Measurements from ENCODE around the gene MVB12A. TPM values are rescaled to one million over a fixed set of nuclear protein-coding genes. Genes with fewer than 3 reads are reported as not detected.

Gene MVB12A
- total and polyA plus RNA-seq, 2 of the 4 experiments (the other 2 are of a cell fraction) = 13.8 to 43.9 TPM

DNA sequence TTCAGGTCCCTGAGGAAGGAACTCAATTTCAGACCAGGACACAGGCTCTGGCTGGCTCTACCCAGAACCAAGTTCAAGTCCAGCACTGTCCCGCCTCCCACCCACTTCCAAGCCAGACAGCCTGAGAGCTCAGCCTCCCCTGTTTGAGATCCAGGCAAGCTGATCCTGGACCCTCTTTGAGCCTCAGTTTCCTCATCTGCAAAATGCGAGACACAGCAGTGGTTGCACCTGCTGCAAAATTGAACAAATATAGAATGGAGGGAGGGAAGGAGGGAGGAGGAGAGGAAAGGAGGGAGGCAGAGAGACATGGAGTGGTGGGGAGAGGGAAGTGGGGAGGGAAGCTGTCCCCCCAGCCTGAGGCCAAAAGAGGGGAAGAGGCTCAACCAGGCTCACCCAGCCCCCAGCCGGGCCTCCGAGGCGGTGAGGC, 27.9 kb downstream of the MVB12A start:
- Histone ChIP-seq H3K9me3 (ENCODE audit: control insufficient read depth, insufficient read depth, low read length) (no peaks in the 10 kb centered on the region), H2BK15ac (ENCODE audit: low read depth, low read length) (no peak overlapping the region), H3K79me1 (ENCODE audit: low read depth in 1 of 2, low read length in 2 of 2) (no peaks in the 10 kb centered on the region), H3K4ac (ENCODE audit: low read depth, low read length) (no peak overlapping the region), H4K91ac (ENCODE audit: insufficient read depth, low read depth, low read length) (no peak overlapping the region), H4K20me1 (ENCODE audit: insufficient read depth, low read length) (no peaks in the 10 kb centered on the region; the same call in 1 of the 2 replicates), H2AK9ac (replicated peaks; ENCODE audit: low read depth, low read length, poor library complexity) (peak overlapping the region; percentile 55), H3K9ac (ENCODE audit: low read depth, low read length) (no peak overlapping the region), H3K4me3 (ENCODE audit: insufficient read depth, low read depth, low read length) (peak overlapping the region; percentile 30; the same call in 1 of the 2 replicates), H2BK5ac (ENCODE audit: low read depth, low read length, poor library complexity, severe bottlenecking) (no peak overlapping the region), H2AK5ac (ENCODE audit: low read depth, low read length) (no peak overlapping the region), H3K14ac (replicated peaks; ENCODE audit: low read depth, low read length) (no peak overlapping the region), H4K5ac (ENCODE audit: low read depth, low read length) (no peak overlapping the region), H3K18ac (ENCODE audit: low read depth, low read length) (no peak overlapping the region), H4K8ac (ENCODE audit: low read depth in 2 of 2, low read length in 2 of 2) (no peak overlapping the region), H3K36me3 (ENCODE audit: control insufficient read depth, insufficient read depth, low read length) (no peaks in the 10 kb centered on the region), H3K27me3 (ENCODE audit: control insufficient read depth, insufficient read depth, low read length) (peaks cover 12% of the 10 kb centered on the region), H2BK20ac (ENCODE audit: low read depth, low read length) (no peak overlapping the region), H3K4me2 (ENCODE audit: low read depth, low read length) (peak overlapping the region; percentile 17; the same call in 1 of the 2 replicates), H2BK120ac (ENCODE audit: low read depth, low read length) (no peak overlapping the region), H3K9me1 (ENCODE audit: insufficient read depth, low read length) (no peaks in the 10 kb centered on the region), H3K56ac (ENCODE audit: extremely low read depth, insufficient read depth, low read length) (no peak overlapping the region), H3K4me1 (ENCODE audit: control insufficient read depth, insufficient read depth, low read length) (no peaks in the 10 kb centered on the region), H3K27ac (ENCODE audit: insufficient read depth, low read length) (no peak overlapping the region), H3K23ac (ENCODE audit: low read depth, low read length) (no peak overlapping the region), H2AFZ (replicated peaks; ENCODE audit: low read length, poor library complexity) (peak overlapping the region; percentile 80)
- dilution Hi-C loops (cut with HindIII; ENCODE audit: low sequenced_read_pairs, unreplicated experiment) (no loop called here), intact Hi-C loops (cut with micrococcal nuclease) (no loop called here), in situ Hi-C loops (cut with MboI; ENCODE audit: low sequenced_read_pairs) (no loop called here)
- ChIA-PET POLR2A (ENCODE audit: unreplicated experiment) (no interaction called here), CTCF (interaction anchor here (0.7 kb wide), 1 partner anchor 19 kb away, joined by 3 read pairs; no protein-coding TSS in a partner anchor)
- BruUV-seq (replicated peaks) = no TSS peak
- TF ChIP-seq USF2 (IDR thresholded peaks at IDR 0.05; ENCODE audit: low read depth, low read length) (no peak), BHLHE40 (IDR thresholded peaks at IDR 0.05; ENCODE audit: low read depth, low read length) (no peak), RCOR1 (IDR thresholded peaks at IDR 0.05; ENCODE audit: insufficient replicate concordance, low read length) (no peak), RFX5 (IDR thresholded peaks at IDR 0.05; ENCODE audit: low read depth, low read length) (no peak), RAD21 (IDR thresholded peaks at IDR 0.05; ENCODE audit: low read length) (no peak), CEBPB (IDR thresholded peaks at IDR 0.05; ENCODE audit: low read depth, low read length) (no peak), MAZ (IDR thresholded peaks at IDR 0.05; ENCODE audit: borderline replicate concordance, low read depth, low read length) (no peak), POLR2A (IDR thresholded peaks at IDR 0.05; ENCODE audit: low read depth, low read length) (no peak), FOS (IDR thresholded peaks at IDR 0.05; ENCODE audit: low read depth, low read length) (no peak)
- DNase-seq (no peak), ATAC-seq (ENCODE audit: low read depth) (no peak)
- 90% methylated on average over 1 of the region's 5 CpGs; no CpG with 5 or more reads in 1 of the 2 experiments for WGBS, 2 experiments (ENCODE audit: extremely low coverage in 2 of 2, insufficient read length in 1 of 2)
